H9 (cell line): ENCODE data around the gene DIP2C. TPM values are rescaled to one million over a fixed set of nuclear protein-coding genes. Genes with fewer than 3 reads are reported as not detected.
A peak's percentile ranks its signal among the peaks of the same experiment; 100 is the strongest.

Source experiments
- DNase-seq: peaks from one replicate; pipeline ENCODE4 v3.0.0-alpha.2; 2017
- H2AFZ ChIP-seq: one replicate; pipeline ENCODE4 v1.6.1; 2013; ENCODE audit warnings: mild to moderate bottlenecking, low read length, control low read depth, moderate library complexity
- H2AK5ac ChIP-seq: 2 replicates; pipeline ENCODE4 v1.6.1; 2013; ENCODE audit warnings: low read length, control low read depth, mixed read lengths; ENCODE audit not compliant: insufficient read length
- H2BK120ac ChIP-seq: one replicate; pipeline ENCODE4 v1.6.1; 2013; ENCODE audit warnings: low read depth, mild to moderate bottlenecking, low read length, control low read depth, inconsistent platforms; ENCODE audit not compliant: poor library complexity, severe bottlenecking
- H2BK12ac ChIP-seq: 2 replicates; pipeline ENCODE4 v1.6.1; 2013; ENCODE audit warnings: low read length, control low read depth, mixed read lengths, low read depth; ENCODE audit not compliant: insufficient read length
- H2BK15ac ChIP-seq: 2 replicates; pipeline ENCODE4 v1.6.1; 2013; ENCODE audit warnings: low read depth, low read length, control low read depth
- H2BK20ac ChIP-seq: one replicate; pipeline ENCODE4 v1.6.1; 2013; ENCODE audit warnings: low read depth, mild to moderate bottlenecking, low read length, control low read depth, inconsistent platforms; ENCODE audit not compliant: poor library complexity, severe bottlenecking
- H2BK5ac ChIP-seq: 2 replicates; pipeline ENCODE4 v1.6.1; 2013; ENCODE audit warnings: low read length, control low read depth, mixed read lengths; ENCODE audit not compliant: insufficient read length
- H3K14ac ChIP-seq: 2 replicates; pipeline ENCODE4 v1.6.1; 2013; ENCODE audit warnings: low read length, control low read depth; ENCODE audit not compliant: insufficient read depth
- H3K18ac ChIP-seq: 2 replicates; pipeline ENCODE4 v1.6.1; 2013; ENCODE audit warnings: low read depth, mild to moderate bottlenecking, mixed read lengths, low read length, control low read depth; ENCODE audit not compliant: insufficient read length
- H3K23ac ChIP-seq: 2 replicates; pipeline ENCODE4 v1.6.1; 2013; ENCODE audit warnings: low read length, control low read depth, mixed read lengths, low read depth; ENCODE audit not compliant: insufficient read length
- H3K23me2 ChIP-seq: 2 replicates; pipeline ENCODE4 v1.6.1; 2013; ENCODE audit warnings: low read depth, mild to moderate bottlenecking, mixed read lengths, low read length, control low read depth; ENCODE audit not compliant: insufficient read length, poor library complexity, severe bottlenecking
- H3K27ac ChIP-seq: 2 replicates; pipeline ENCODE4 v1.5.1; 2013; ENCODE audit warnings: low read length, control low read depth, mixed read lengths, low read depth; ENCODE audit not compliant: insufficient read length
- H3K27me3 ChIP-seq: 2 replicates; pipeline ENCODE4 v1.6.1; 2013; ENCODE audit warnings: low read length, control low read depth, inconsistent platforms; ENCODE audit not compliant: insufficient read depth
- H3K4ac ChIP-seq: 2 replicates; pipeline ENCODE4 v1.6.1; 2013; ENCODE audit warnings: low read depth, mild to moderate bottlenecking, control low read depth, inconsistent platforms, low read length, moderate library complexity
- H3K4me1 ChIP-seq: 2 replicates; pipeline ENCODE4 v1.6.1; 2013; ENCODE audit warnings: low read length, control low read depth, inconsistent platforms; ENCODE audit not compliant: insufficient read depth
- H3K4me2 ChIP-seq: 2 replicates; pipeline ENCODE4 v1.6.1; 2013; ENCODE audit warnings: low read length, control low read depth, mixed read lengths; ENCODE audit not compliant: insufficient read length, insufficient read depth
- H3K56ac ChIP-seq: 2 replicates; pipeline ENCODE4 v1.6.1; 2013; ENCODE audit warnings: low read depth, mild to moderate bottlenecking, mixed read lengths, low read length, control low read depth; ENCODE audit not compliant: insufficient read length
- H3K79me1 ChIP-seq: 2 replicates; pipeline ENCODE4 v1.6.1; 2013; ENCODE audit warnings: low read depth, mild to moderate bottlenecking, moderate library complexity, low read length, control low read depth, inconsistent platforms; ENCODE audit not compliant: insufficient read depth, poor library complexity, severe bottlenecking
- H3K79me2 ChIP-seq: 2 replicates; pipeline ENCODE4 v1.6.1; 2013; ENCODE audit warnings: low read length, control low read depth, inconsistent platforms; ENCODE audit not compliant: insufficient read depth
- H3K9ac ChIP-seq: 2 replicates; pipeline ENCODE4 v1.6.1; 2013; ENCODE audit warnings: low read length, control low read depth, mixed read lengths; ENCODE audit not compliant: insufficient read length; ENCODE audit errors: extremely low read depth
- H3K9me3 ChIP-seq: one replicate; pipeline ENCODE4 v1.6.1; 2013; ENCODE audit warnings: low read depth, low read length, inconsistent platforms; ENCODE audit not compliant: control insufficient read depth
- H3T11ph ChIP-seq: one replicate; pipeline ENCODE4 v1.6.1; 2013; ENCODE audit warnings: mild to moderate bottlenecking, low read length, control low read depth, inconsistent platforms
- H4K20me1 ChIP-seq: one replicate; pipeline ENCODE4 v1.6.1; 2013; ENCODE audit not compliant: control insufficient read depth, insufficient read length, insufficient read depth
- H4K5ac ChIP-seq: 2 replicates; pipeline ENCODE4 v1.6.1; 2013; ENCODE audit warnings: low read depth, mild to moderate bottlenecking, mixed read lengths, low read length, control low read depth; ENCODE audit not compliant: insufficient read length
- H4K8ac ChIP-seq: replicated peaks from 2 replicates; pipeline ENCODE4 v1.6.1; 2013; ENCODE audit warnings: low read length, control low read depth, mixed read lengths, low read depth; ENCODE audit not compliant: insufficient read length
- H4K91ac ChIP-seq: 2 replicates; pipeline ENCODE4 v1.6.1; 2013; ENCODE audit warnings: low read depth, mild to moderate bottlenecking, moderate library complexity, mixed read lengths, low read length, control low read depth; ENCODE audit not compliant: insufficient read length
- H3K27ac Mint-ChIP-seq, 3 experiments: 2 replicates in 2 of 3; 3 replicates in 1 of 3; pipeline ENCODE4 v1.8.0; 2020 to 2021; ENCODE audit warnings: mixed read lengths in 3 of 3, mild to moderate bottlenecking in 1 of 3, moderate library complexity in 1 of 3
- H3K27me3 Mint-ChIP-seq: 2 replicates; pipeline ENCODE4 v1.8.0; 2021; ENCODE audit warnings: low read depth, mild to moderate bottlenecking, moderate library complexity, mixed read lengths
- H3K36me3 Mint-ChIP-seq, 3 experiments: 2 replicates in 2 of 3; 3 replicates in 1 of 3; pipeline ENCODE4 v1.8.0; 2020 to 2021; ENCODE audit warnings: low read depth in 3 of 3, mixed read lengths in 3 of 3; ENCODE audit not compliant: insufficient read depth in 1 of 3
- H3K4me1 Mint-ChIP-seq, 2 experiments: 2 replicates each; pipeline ENCODE4 v1.8.0; 2020; ENCODE audit warnings: mixed read lengths in 2 of 2
- H3K4me3 Mint-ChIP-seq, 2 experiments: 2 replicates in 1 of 2; 3 replicates in 1 of 2; pipeline ENCODE4 v1.8.0; 2020 to 2021; ENCODE audit warnings: mild to moderate bottlenecking in 2 of 2, mixed read lengths in 2 of 2, moderate library complexity in 1 of 2
- H3K9me3 Mint-ChIP-seq, 2 experiments: 2 replicates in 1 of 2; 3 replicates in 1 of 2; pipeline ENCODE4 v1.8.0; 2020; ENCODE audit warnings: mild to moderate bottlenecking in 2 of 2, mixed read lengths in 2 of 2, moderate library complexity in 1 of 2
- CTCF ChIP-seq: fragments of 200-600 bp; sonication (generic); conservative IDR thresholded peaks from 3 replicates; pipeline ENCODE4 v1.8.0; 2021; ENCODE audit warnings: antibody characterized with exemption, mild to moderate bottlenecking
- WGBS: extraction: QIAGEN DNeasy Blood & Tissue Kit; methylation state at CpG from one replicate; pipeline ENCODE4 v1.1.7; 2013; ENCODE audit warnings: missing lambda C conversion rate, low lambda C conversion rate, mixed read lengths; ENCODE audit not compliant: insufficient read length; ENCODE audit errors: extremely low coverage; 5-methylcytosine and 5-hydroxymethylcytosine counted together
- total RNA-seq: library from RNA; stranded (reverse); gene quantifications from 2 replicates; pipeline ENCODE4 v1.2.1, GENCODE V29; 2021

DIP2C gene
- total RNA-seq, 1 experiment from 2014 or later, result 7.9 TPM

GRCh38 chr10:486206-486605 is 203.3 kb downstream of the DIP2C start:
- Histone ChIP-seq H2AFZ (no peak overlapping the region), H2BK12ac (no peak overlapping the region), H4K91ac (no peak overlapping the region), H3K14ac (no peak overlapping the region), H3K4ac (no peak overlapping the region), H3T11ph (no peak overlapping the region), H3K9me3 (no peaks in the 10 kb centered on the region), H3K79me1 (no peaks in the 10 kb centered on the region), H3K27ac (no peak overlapping the region), H4K5ac (no peak overlapping the region), H3K79me2 (no peaks in the 10 kb centered on the region), H4K8ac (no peak overlapping the region), H3K23me2 (no peaks in the 10 kb centered on the region), H2BK20ac (no peak overlapping the region), H3K27me3 (no peaks in the 10 kb centered on the region), H4K20me1 (no peaks in the 10 kb centered on the region), H3K23ac (no peak overlapping the region), H2BK120ac (no peak overlapping the region), H2BK5ac (no peak overlapping the region), H2AK5ac (no peak overlapping the region), H3K56ac (no peak overlapping the region), H3K4me1 (peaks cover 6% of the 10 kb centered on the region; the same call in 1 of the 2 replicates), H3K18ac (no peak overlapping the region), H3K9ac (no peak overlapping the region), H2BK15ac (no peak overlapping the region), H3K4me2 (no peak overlapping the region)
- H3K27me3 Mint-ChIP-seq, result peaks cover 10% of the 10 kb centered on the region
- H3K36me3 Mint-ChIP-seq, result peaks cover 0 to 7% (median 3%) of the 10 kb centered on the region in 3 experiments; a peak in 3 of 7 replicates
- WGBS, result no CpG with 5 or more reads among the region's 11 CpGs
- DNase-seq, result peak; percentile 20
- no peak overlapping the region; a peak in 1 of 5 replicates for H3K4me3 Mint-ChIP-seq
- peaks cover 31 to 33% of the 10 kb centered on the region in 2 experiments for H3K4me1 Mint-ChIP-seq
- no peak overlapping the region; a peak in 1 of 7 replicates for H3K27ac Mint-ChIP-seq
- no peak for TF ChIP-seq CTCF
- H3K9me3 Mint-ChIP-seq, result no peaks in the 10 kb centered on the region
